Suprapubic skin (tissue), 4 donors: Measurements from ENCODE around the gene CDKN2B. TPM values are rescaled to one million over a fixed set of nuclear protein-coding genes. Genes with fewer than 3 reads are reported as not detected.

ENCODE experiments used
- DNase-seq, 2 donors: peaks; one replicate each; pipeline ENCODE4 v3.0.0-alpha.2; 2019; ENCODE audit warnings: low spot score in 2 of 2
- H3K27ac ChIP-seq: fragments of 200-600 bp; sonication (generic); one replicate; pipeline ENCODE4 v1.5.1; 2019
- H3K27me3 ChIP-seq: fragments of 200-600 bp; sonication (generic); one replicate; pipeline ENCODE4 v1.5.1; 2019
- H3K36me3 ChIP-seq: fragments of 200-600 bp; sonication (generic); one replicate; pipeline ENCODE4 v1.5.1; 2019
- H3K4me1 ChIP-seq: fragments of 200-600 bp; sonication (generic); one replicate; pipeline ENCODE4 v1.5.1; 2019
- H3K4me3 ChIP-seq: fragments of 200-600 bp; sonication (generic); one replicate; pipeline ENCODE4 v1.5.1; 2019; ENCODE audit warnings: mild to moderate bottlenecking
- H3K9me3 ChIP-seq: fragments of 200-600 bp; sonication (generic); one replicate; pipeline ENCODE4 v1.5.1; 2019
- EP300 ChIP-seq: sonication (generic); formaldehyde crosslinking; IDR thresholded peaks from one replicate; pipeline ENCODE4 v1.6.1; 2017; ENCODE audit warnings: antibody characterized with exemption
- POLR2A ChIP-seq, 2 donors: fragments of 450-650 bp; IDR thresholded peaks; one replicate each; pipeline ENCODE4 v1.6.1; 2017; ENCODE audit warnings: antibody characterized with exemption in 2 of 2, mild to moderate bottlenecking in 2 of 2, moderate library complexity in 2 of 2
- POLR2AphosphoS5 ChIP-seq, 3 donors: sonication (generic); formaldehyde crosslinking; IDR thresholded peaks; one replicate each; pipeline ENCODE4 v1.6.1; 2017; ENCODE audit warnings: antibody characterized with exemption in 3 of 3
- WGBS: methylation state at CpG from one replicate; pipeline ENCODE4 v1.1.5; 2018; 5-methylcytosine and 5-hydroxymethylcytosine counted together
- total RNA-seq, 4 donors: library from RNA; depleted of rRNA; stranded (reverse); fragments of >200 nt; gene quantifications; one replicate each; pipeline ENCODE4 v1.1.0, GENCODE V29; 2016
- TF ChIP-seq, protein P1 (sequence below), 2 donors: fragments of 200-600 bp in 1 of 2; fragments of 450-650 bp in 1 of 2; sonication (generic) in 1 of 2; IDR thresholded peaks; one replicate each; pipeline ENCODE4 v1.5.1; 2016 to 2019; ENCODE audit warnings: antibody characterized with exemption in 2 of 2, mild to moderate bottlenecking in 1 of 2, moderate library complexity in 1 of 2

CDKN2B gene
- total RNA-seq, 4 donors from 2014 or later: 38.8 to 59.9 (median 51.9) TPM

DNA sequence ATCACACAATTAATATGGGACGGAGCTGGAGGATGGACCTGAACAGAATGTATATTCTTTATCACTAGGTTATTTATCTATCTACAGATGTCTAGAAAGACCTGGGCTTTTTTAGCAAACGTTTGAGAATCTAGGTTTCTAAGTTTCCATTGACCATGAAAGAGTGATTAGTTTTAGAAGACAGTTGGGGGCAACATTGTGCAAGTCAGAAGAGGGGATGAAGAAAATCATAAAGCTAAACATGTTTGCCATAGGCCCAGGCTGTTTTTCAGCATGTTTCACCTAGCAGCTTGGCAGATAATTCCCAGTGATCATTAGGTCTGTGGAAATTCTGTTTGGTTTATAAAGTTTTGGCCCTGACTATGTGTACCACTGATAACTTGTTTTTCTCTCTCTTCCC, 44.1 kb upstream of the CDKN2B start:
- Histone ChIP-seq H3K36me3 (no peaks in the 10 kb centered on the region), H3K9me3 (no peaks in the 10 kb centered on the region), H3K4me1 (peaks cover 13% of the 10 kb centered on the region), H3K4me3 (no peak overlapping the region), H3K27me3 (no peaks in the 10 kb centered on the region), H3K27ac (no peak overlapping the region)
- TF ChIP-seq POLR2A (IDR thresholded peaks at IDR 0.05) (no peak), EP300 (no peak), POLR2AphosphoS5 (IDR thresholded peaks at IDR 0.05) (no peak)
- TF ChIP-seq, protein P1, sequence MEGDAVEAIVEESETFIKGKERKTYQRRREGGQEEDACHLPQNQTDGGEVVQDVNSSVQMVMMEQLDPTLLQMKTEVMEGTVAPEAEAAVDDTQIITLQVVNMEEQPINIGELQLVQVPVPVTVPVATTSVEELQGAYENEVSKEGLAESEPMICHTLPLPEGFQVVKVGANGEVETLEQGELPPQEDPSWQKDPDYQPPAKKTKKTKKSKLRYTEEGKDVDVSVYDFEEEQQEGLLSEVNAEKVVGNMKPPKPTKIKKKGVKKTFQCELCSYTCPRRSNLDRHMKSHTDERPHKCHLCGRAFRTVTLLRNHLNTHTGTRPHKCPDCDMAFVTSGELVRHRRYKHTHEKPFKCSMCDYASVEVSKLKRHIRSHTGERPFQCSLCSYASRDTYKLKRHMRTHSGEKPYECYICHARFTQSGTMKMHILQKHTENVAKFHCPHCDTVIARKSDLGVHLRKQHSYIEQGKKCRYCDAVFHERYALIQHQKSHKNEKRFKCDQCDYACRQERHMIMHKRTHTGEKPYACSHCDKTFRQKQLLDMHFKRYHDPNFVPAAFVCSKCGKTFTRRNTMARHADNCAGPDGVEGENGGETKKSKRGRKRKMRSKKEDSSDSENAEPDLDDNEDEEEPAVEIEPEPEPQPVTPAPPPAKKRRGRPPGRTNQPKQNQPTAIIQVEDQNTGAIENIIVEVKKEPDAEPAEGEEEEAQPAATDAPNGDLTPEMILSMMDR (IDR thresholded peaks at IDR 0.05): no peak
- no peak for DNase-seq
- WGBS: 75% methylated on average over 2 of the region's 2 CpGs

DNA sequence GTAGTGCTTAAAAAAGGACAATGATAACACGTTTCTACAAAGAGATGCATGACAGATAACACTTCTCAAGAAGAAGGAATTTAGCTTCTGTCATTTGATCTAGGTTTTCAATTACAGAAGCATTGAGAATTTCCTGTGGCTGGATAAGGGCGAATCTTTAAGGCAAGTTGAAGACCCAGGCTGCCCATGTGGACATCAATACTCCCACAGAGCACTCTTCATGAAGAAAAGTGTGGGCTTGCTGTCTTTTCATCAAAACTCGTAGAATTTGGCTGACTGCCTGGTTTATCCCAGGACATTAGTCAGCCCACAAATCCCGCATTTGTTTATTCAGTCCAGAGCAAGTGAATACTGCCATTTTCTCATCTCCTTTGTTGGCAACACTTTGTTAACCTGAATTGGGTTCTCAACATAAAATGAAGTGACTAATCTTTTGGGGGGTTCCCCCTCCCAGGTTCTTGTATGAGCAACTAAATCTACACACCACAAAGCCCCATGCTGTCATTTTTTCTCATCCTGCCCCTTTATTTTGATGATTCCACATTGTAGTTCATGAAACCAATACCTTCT, 43.4 kb upstream of the CDKN2B start:
- Histone ChIP-seq H3K36me3 (no peaks in the 10 kb centered on the region), H3K9me3 (no peaks in the 10 kb centered on the region), H3K27me3 (no peaks in the 10 kb centered on the region), H3K4me1 (peaks cover 13% of the 10 kb centered on the region), H3K4me3 (no peak overlapping the region), H3K27ac (no peak overlapping the region)
- TF ChIP-seq POLR2A (IDR thresholded peaks at IDR 0.05) (no peak), POLR2AphosphoS5 (IDR thresholded peaks at IDR 0.05) (no peak), EP300 (no peak)
- TF ChIP-seq, protein P1 (IDR thresholded peaks at IDR 0.05): no peak
- 56% methylated on average over 4 of the region's 4 CpGs for WGBS
- DNase-seq: no peak

DNA sequence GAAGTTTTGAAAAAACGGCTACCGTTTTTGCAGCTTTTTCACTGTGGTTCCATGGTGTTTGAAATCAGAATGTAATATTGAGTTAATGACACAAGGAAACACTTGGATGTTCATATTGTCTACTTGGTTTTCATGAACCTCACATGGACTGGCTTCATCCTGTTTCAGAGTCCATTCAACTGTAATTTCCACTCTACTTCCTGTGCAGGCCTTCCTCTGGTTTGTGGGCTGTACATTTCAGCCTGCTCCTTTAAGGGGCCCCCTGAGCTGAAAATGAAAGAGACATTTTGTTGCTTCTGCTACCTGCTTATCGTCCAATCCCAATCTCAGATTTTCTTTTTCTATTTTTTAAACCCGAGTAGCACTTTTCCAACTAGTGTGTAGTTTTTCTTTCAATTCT, 41.8 kb upstream of the CDKN2B start:
- WGBS: 65% methylated on average over 4 of the region's 4 CpGs
- no peak overlapping the region for H3K27ac ChIP-seq
- TF ChIP-seq, protein P1 (IDR thresholded peaks at IDR 0.05): no peak
- TF ChIP-seq POLR2A (IDR thresholded peaks at IDR 0.05) (no peak), POLR2AphosphoS5 (IDR thresholded peaks at IDR 0.05) (no peak), EP300 (no peak)
- H3K9me3 ChIP-seq: no peaks in the 10 kb centered on the region
- no peak overlapping the region for H3K4me3 ChIP-seq
- DNase-seq: no peak
- H3K27me3 ChIP-seq: peaks cover 3% of the 10 kb centered on the region
- no peaks in the 10 kb centered on the region for H3K36me3 ChIP-seq
- peaks cover 13% of the 10 kb centered on the region for H3K4me1 ChIP-seq

DNA sequence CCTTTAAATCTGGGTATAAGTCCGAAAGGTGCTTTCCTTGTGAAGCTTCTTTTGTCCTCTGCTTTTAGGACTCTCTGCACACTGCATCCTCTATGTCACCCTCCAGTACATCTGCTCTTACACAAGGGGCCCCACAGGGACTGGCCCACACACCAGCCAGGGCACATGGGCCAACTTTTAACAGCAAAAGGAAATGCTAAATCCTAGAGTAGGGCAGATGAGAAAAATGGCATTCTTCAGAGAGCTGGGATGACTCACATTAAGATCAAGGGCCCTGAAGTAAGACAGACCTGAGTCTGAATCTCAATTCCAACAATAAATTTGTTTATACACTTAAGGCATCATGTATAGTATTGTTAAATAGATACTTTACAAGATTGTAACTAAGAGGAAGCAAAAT, 40.3 kb upstream of the CDKN2B start:
- TF ChIP-seq POLR2AphosphoS5 (IDR thresholded peaks at IDR 0.05) (no peak), POLR2A (IDR thresholded peaks at IDR 0.05) (no peak), EP300 (no peak)
- TF ChIP-seq, protein P1 (IDR thresholded peaks at IDR 0.05): no peak
- Histone ChIP-seq H3K36me3 (no peaks in the 10 kb centered on the region), H3K9me3 (no peaks in the 10 kb centered on the region), H3K4me3 (no peak overlapping the region), H3K27ac (no peak overlapping the region), H3K27me3 (peaks cover 3% of the 10 kb centered on the region), H3K4me1 (peaks cover 13% of the 10 kb centered on the region)
- DNase-seq: no peak
- 80% methylated on average over 1 of the region's 1 CpG for WGBS

DNA sequence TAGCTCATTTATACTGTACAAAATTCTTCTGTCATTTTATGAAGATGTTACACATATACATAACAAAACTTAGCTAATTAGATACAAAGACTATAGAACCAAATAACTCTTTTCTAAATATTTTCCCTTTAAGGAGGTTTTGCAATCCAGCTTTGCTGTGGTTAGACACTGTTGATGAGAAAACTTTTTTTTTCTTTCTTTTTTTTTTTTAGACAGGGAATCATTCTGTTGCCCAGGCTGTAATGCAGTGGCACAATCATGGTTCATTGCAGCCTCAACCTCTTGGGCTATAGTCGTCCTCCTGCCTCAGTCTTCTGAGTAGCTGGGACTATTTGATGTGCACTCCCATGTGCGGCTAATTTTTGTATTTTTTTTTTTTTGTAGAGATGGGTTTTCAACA, 38.5 kb upstream of the CDKN2B start:
- Histone ChIP-seq H3K27ac (no peak overlapping the region), H3K4me3 (no peak overlapping the region), H3K4me1 (peaks cover 16% of the 10 kb centered on the region), H3K36me3 (no peaks in the 10 kb centered on the region), H3K27me3 (peaks cover 3% of the 10 kb centered on the region), H3K9me3 (no peaks in the 10 kb centered on the region)
- no peak for DNase-seq
- WGBS: 89% methylated on average over 2 of the region's 2 CpGs
- no peak for TF ChIP-seq POLR2A (IDR thresholded peaks at IDR 0.05)
- no peak for TF ChIP-seq POLR2AphosphoS5 (IDR thresholded peaks at IDR 0.05)
- TF ChIP-seq, protein P1 (IDR thresholded peaks at IDR 0.05): no peak
- no peak for TF ChIP-seq EP300
